Large intestine (tissue), 3 donors: ENCODE results near the gene AGAP1. TPM values are rescaled to one million over a fixed set of nuclear protein-coding genes. Genes with fewer than 3 reads are reported as not detected.

Experiments used
- DNase-seq, 2 donors: peaks; one replicate each; pipeline versions ENCODE4 v3.0.0 to v3.0.0-alpha.2; 2013
- H3K27ac ChIP-seq: one replicate; pipeline ENCODE4 v1.5.1; 2013; ENCODE audit warnings: low read length
- H3K27me3 ChIP-seq: 2 replicates; pipeline ENCODE4 v1.6.1; 2013; ENCODE audit warnings: low read length; ENCODE audit not compliant: control insufficient read depth, insufficient read depth
- H3K36me3 ChIP-seq: 2 replicates; pipeline ENCODE4 v1.6.1; 2013; ENCODE audit warnings: low read length; ENCODE audit not compliant: control insufficient read depth, insufficient read depth
- H3K4me1 ChIP-seq: one replicate; pipeline ENCODE4 v1.6.1; 2013; ENCODE audit warnings: low read length; ENCODE audit not compliant: control insufficient read depth, insufficient read depth
- H3K4me3 ChIP-seq: one replicate; pipeline ENCODE4 v1.5.1; 2013; ENCODE audit warnings: low read length
- H3K9me3 ChIP-seq: one replicate; pipeline ENCODE4 v1.6.1; 2013; ENCODE audit warnings: mild to moderate bottlenecking, low read depth, low read length, moderate library complexity; ENCODE audit not compliant: control insufficient read depth
- WGBS: methylation state at CpG from one replicate; pipeline ENCODE4 v1.1.5; 2013; ENCODE audit warnings: low lambda C conversion rate; ENCODE audit not compliant: insufficient coverage; 5-methylcytosine and 5-hydroxymethylcytosine counted together
- polyA plus RNA-seq: library from polyadenylated mRNA; unstranded; fragments of 120-200 nt; gene quantifications from one replicate; pipeline ENCODE4 v1.2.1, GENCODE V29; 2013

AGAP1 gene
- polyA plus RNA-seq, 1 donor: 18.0 TPM

DNA sequence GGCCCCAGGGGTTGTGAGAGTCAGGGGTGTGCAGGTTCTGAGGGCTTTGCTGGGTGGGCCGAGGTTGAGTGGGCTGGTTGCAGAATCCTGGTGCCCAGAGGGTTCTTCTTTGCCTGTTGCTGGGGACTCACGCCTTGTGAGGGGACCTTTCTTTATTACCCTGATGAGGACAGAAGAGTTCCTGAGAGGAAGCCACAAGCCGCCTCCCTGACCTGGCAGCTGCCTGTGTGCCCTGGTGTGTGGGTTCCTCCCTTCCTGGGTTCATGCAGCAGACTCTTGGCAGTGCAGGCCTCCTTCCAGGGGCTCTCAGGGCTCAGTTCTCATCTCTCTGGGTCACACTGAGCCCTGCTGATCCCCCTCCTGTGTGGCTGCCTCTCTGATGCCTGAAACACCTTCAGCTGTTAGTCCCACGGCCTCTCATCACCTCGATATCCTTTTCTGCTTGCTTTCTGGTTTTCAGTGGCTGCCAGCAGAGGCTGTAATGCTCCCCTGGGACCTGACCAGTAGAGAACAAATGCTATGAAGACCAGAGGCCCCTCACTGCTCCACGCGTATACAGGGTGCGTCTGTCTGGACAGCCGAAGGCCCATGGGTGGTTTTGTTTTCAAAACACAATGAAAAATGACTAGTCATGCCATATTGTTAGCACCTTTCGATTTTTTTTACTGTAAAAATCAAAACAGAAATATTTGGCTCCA lies 191.3 kb downstream of the AGAP1 start:
- WGBS: no CpG with 5 or more reads among the region's 10 CpGs
- H3K27me3 ChIP-seq: no peaks in the 10 kb centered on the region
- no peak overlapping the region for H3K4me3 ChIP-seq
- no peaks in the 10 kb centered on the region for H3K36me3 ChIP-seq
- H3K4me1 ChIP-seq: peaks cover 27% of the 10 kb centered on the region
- no peak overlapping the region for H3K27ac ChIP-seq
- DNase-seq: no peak
- H3K9me3 ChIP-seq: no peaks in the 10 kb centered on the region

DNA sequence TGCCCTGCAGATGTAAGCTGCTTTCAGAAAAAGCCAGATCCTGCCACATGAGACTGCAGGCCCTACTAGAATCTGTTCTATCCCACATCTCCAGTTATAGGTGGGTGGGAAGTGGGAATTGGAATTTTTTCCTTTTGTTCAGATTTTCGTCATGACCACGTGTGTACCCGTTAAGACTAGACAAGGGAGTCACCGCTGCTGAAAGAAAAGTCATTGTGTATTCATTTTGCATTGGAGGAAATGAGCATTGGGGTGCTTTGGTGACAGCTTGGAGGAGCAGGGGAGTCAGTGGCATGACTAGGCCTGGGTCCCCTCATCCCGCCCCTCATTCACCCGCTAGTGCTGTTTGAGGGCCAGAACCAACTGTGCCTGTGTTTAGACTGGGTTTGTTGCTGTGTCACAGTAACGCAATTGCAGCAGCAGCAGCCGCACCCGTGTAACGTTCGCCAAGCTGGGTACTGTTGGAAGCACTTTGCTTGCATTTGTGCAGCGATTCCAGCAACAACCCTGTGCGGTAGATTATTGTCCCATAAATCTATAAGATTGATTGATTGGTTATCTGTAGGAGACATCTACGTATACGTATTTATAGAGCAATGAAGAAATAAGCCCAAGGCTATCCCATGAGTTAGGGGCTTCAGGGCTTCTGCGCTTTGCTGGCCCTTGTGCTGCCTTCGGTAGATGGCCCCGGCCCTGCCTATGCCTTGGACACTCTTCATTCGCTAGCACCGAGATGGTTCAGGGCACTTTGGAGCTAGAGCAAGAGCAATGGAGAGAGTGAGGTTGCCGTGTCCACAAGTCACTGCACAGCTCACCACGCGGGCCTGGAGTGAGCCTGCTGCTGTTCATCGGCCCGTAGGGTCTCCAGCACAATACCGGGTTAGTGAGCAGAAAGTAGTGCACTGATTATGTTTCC lies 194.9 kb downstream of the AGAP1 start:
- Histone ChIP-seq H3K27me3 (no peaks in the 10 kb centered on the region), H3K36me3 (no peaks in the 10 kb centered on the region), H3K4me3 (no peak overlapping the region), H3K4me1 (peaks cover 44% of the 10 kb centered on the region), H3K27ac (peak overlapping the region; percentile 86), H3K9me3 (no peaks in the 10 kb centered on the region)
- DNase-seq: no peak
- WGBS: 100% methylated on average over 2 of the region's 26 CpGs

DNA sequence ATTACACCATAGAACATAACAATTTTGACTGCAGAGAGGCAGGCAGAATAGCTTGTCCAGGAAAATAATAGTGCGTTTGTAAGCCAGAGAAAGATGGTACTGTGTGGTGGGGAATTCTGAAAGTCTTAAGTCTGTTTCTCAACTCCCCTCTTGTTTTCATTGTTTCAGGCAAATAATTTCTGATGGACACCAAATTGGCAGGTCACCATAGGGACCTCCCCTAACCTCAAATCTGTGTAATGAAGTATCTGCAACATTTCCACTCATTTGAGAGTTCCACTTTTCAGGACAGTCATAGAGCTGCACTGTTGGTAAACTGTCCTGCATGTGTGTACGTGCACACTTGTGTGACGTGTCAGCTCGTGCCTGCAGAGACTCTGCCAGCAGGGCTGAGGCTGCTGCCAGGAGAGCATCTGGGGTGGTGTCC lies 195.6 kb downstream of the AGAP1 start:
- H3K4me1 ChIP-seq: peaks cover 44% of the 10 kb centered on the region
- peak in 1 of 2 donors; percentile 38 for DNase-seq
- no CpG with 5 or more reads among the region's 4 CpGs for WGBS
- peak overlapping the region; percentile 86 for H3K27ac ChIP-seq
- H3K4me3 ChIP-seq: peak overlapping the region; percentile 3
- no peaks in the 10 kb centered on the region for H3K36me3 ChIP-seq
- H3K9me3 ChIP-seq: no peaks in the 10 kb centered on the region
- H3K27me3 ChIP-seq: no peaks in the 10 kb centered on the region

DNA sequence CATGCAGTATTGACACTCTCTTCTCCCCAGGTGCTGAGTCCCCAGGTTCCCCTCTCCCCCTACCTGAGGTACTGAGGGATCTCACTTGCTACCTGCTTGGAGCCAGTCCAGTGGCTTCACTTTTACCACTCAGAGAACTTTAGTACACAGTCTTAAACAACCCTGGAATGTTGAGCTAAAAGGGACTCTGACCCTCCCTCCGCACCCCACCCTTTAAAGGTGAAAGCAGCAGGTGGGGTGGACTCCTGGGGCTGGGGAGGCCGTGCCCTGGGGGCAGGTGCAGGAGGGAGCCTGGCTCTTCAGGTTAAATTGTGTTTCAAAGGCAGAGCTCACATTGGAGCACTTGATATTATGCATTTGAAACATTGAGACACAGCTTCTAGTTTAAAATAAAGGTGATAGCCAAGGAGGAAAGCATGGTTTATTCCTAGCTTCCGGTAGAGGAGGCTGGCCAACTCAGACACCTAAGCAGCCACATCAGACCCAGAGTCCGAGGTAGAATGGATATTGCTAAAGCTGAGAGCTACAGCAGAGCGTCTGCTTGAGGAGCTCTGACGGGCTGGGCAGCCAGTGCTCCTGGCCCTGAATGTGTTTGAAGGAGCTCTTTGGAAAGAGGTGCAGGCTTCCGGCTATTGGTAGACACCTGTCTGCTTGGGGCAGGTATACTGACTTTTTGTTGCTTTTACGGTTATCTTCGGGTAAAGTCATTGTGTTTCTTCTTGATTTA lies 196.4 kb downstream of the AGAP1 start:
- WGBS: 69% methylated on average over 3 of the region's 9 CpGs

DNA sequence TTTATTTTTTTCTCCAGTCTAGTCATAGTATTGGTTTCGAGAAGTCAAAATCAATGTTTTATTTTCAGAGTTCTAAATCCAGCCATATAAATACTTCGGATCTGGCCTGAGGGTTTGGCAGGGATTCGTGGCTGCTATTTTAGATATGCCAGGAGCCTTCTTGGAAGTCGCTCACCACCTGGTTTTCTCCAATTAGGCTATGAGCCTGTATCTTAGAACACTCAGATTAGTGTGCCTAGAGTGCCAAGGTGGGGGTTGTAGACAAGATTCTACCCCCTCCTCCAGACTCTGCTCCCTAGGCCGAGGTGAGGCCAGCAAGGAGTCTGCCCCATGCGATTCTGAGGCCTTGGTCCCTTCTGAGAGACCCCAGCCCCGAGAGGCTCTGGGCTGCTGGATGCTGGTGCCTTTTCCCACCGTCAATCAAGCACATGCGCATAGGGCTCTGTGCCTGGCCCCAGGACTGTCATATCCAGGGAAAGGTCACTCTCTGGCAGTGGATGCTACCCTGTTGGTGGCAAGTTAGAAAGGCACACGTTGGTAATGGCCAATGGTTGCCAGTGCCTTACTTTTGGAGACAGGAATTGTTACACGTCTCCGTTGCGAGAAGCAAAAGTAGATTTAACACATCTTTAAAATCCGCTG lies 197.1 kb downstream of the AGAP1 start:
- no peaks in the 10 kb centered on the region for H3K36me3 ChIP-seq
- peak overlapping the region; percentile 86 for H3K27ac ChIP-seq
- H3K9me3 ChIP-seq: no peaks in the 10 kb centered on the region
- 86% methylated on average over 1 of the region's 14 CpGs for WGBS
- peaks cover 44% of the 10 kb centered on the region for H3K4me1 ChIP-seq
- DNase-seq: no peak
- H3K4me3 ChIP-seq: no peak overlapping the region
- no peaks in the 10 kb centered on the region for H3K27me3 ChIP-seq

More for the DNA sequence above, 196.4 kb downstream of the AGAP1 start:
- Histone ChIP-seq H3K9me3 (no peaks in the 10 kb centered on the region), H3K36me3 (no peaks in the 10 kb centered on the region), H3K4me1 (peaks cover 44% of the 10 kb centered on the region), H3K4me3 (peak overlapping the region; percentile 3), H3K27me3 (no peaks in the 10 kb centered on the region), H3K27ac (peak overlapping the region; percentile 86)
- DNase-seq: peak; percentile 88 to 93

DNA sequence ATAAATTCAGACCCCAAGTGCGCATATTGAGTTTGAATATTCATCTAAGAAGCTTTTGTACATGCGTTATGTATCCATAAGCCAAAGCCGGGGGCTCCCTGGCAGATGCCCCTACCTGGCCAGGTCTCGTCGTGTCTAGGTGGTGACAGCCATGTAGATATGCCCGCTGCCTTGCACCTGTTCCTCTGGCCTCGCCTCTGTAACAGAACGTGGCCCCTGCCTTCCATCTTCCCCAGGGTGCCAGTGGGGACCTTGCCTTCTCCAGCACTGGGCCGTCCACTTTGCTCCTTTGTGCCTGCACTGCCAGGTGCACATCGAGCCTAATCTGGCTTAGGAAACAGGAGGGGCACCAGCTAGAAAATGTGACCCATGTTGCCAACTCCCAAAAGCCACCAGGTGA lies 198.2 kb downstream of the AGAP1 start:
- DNase-seq: no peak
- Histone ChIP-seq H3K27ac (no peak overlapping the region), H3K36me3 (no peaks in the 10 kb centered on the region), H3K9me3 (no peaks in the 10 kb centered on the region), H3K27me3 (no peaks in the 10 kb centered on the region), H3K4me3 (no peak overlapping the region), H3K4me1 (peaks cover 44% of the 10 kb centered on the region)
- no CpG with 5 or more reads among the region's 10 CpGs for WGBS

DNA sequence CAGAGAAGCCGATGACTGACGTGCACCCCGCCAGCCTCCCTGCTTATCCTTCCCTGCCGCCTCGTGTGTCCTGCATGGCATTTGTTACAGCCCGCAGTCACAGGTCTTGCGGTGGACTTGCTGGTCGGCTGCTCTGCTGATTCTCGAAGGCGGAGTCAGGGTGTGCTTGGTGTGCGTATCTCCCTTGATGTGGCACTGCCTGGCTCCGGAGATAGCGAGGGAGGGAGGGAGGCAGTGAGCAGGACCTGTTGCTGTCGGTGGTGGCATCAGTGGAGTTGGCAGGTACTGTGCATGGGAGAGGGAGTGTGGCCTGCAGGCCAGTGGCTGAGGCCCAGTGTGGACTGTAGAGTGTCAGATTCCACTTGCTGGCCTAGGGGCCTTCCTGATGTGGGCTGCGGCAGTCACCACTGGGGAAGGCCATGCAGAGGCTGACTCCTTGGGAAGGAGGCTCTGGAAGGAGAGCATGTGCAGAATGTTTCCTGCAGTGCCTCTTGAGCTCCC lies 198.9 kb downstream of the AGAP1 start:
- Histone ChIP-seq H3K4me1 (peaks cover 44% of the 10 kb centered on the region), H3K27me3 (no peaks in the 10 kb centered on the region), H3K27ac (no peak overlapping the region), H3K4me3 (no peak overlapping the region), H3K9me3 (no peaks in the 10 kb centered on the region), H3K36me3 (no peaks in the 10 kb centered on the region)
- no CpG with 5 or more reads among the region's 15 CpGs for WGBS
- DNase-seq: no peak

DNA sequence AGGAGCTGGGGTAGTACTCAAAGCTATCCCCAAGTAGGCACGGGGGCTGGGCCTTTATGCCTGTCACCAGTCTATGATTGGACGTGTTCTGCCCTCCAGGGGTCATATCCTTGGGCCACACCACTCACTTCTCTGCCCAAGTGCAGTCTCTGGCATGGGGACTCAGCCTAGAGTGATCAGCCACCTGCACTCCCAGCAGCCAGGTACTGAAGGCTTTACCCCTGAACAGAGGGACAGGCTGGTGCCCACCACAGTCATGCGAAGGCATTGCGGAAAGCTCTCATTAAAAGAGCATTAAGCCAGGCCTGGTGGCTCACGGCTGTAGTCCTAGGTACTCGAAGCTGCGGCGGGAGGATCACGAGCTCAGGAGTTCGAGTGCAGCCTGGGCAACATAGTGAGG lies 199.4 kb downstream of the AGAP1 start:
- no peak for DNase-seq
- no peaks in the 10 kb centered on the region for H3K36me3 ChIP-seq
- H3K9me3 ChIP-seq: no peaks in the 10 kb centered on the region
- H3K27ac ChIP-seq: no peak overlapping the region
- H3K4me1 ChIP-seq: peaks cover 39% of the 10 kb centered on the region
- H3K27me3 ChIP-seq: no peaks in the 10 kb centered on the region
- WGBS: no CpG with 5 or more reads among the region's 10 CpGs
- H3K4me3 ChIP-seq: no peak overlapping the region

DNA sequence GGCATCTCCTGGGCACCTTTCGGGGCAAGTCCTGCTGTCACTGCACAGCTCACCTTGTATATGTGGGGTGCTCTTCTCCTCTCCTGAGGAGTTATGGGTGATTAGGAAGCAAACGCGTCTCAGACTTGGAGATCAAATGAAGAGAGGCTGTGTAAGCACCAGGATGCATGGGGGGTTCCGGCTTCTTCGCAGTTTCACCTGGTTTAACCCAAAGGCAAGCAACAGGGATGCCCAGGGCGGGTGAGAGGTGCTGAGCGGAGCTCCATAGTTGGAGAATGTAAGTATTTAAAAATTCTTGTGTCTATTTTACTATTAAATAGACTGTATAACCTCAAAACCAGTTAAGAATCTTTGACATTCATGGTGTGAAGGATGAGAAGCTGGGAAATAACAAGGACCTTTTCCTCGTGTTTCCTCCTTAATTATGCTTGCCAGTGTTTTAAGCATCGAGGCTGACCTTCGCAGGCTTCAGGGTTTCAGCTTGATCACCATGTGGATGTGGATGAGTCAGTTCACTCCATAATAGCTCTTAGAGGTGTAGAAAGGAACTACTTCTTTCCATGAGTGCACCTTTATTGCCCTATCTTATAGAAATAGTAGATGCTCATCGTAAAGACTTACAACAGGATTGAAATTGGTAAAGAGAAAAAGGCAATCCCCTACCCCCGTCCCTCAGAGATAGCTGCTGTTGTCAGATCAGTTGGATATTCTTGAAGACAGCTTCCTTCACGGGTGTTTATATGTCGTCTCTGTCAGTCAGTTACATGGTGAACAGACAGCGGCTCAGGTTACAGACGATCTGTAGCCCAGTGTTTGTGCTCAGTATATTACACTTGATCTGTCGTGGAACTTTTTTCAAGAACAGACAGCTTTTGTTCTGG lies 201.1 kb downstream of the AGAP1 start:
- Histone ChIP-seq H3K27ac (no peak overlapping the region), H3K27me3 (no peaks in the 10 kb centered on the region), H3K4me1 (peaks cover 23% of the 10 kb centered on the region), H3K9me3 (no peaks in the 10 kb centered on the region), H3K36me3 (no peaks in the 10 kb centered on the region), H3K4me3 (no peak overlapping the region)
- WGBS: 66% methylated on average over 5 of the region's 17 CpGs
- no peak for DNase-seq
